Astrocyte (in vitro differentiated cells and primary cell): Measurements from ENCODE around the gene TPRG1. TPM values are rescaled to one million over a fixed set of nuclear protein-coding genes. Genes with fewer than 3 reads are reported as not detected.
A peak's percentile ranks its signal among the peaks of the same experiment; 100 is the strongest.

Source experiments
- DNase-seq: peaks from one replicate; pipeline ENCODE4 v3.0.0-alpha.2; 2010; ENCODE audit warnings: low read depth
- FAIRE-seq: peaks from 2 replicates; lab custom pipeline; 2011; peaks lifted over from hg19 to GRCh38; lab: Jason Lieb, UNC
- H2AFZ ChIP-seq: 2 replicates; pipeline ENCODE4 v1.6.0; 2012; ENCODE audit warnings: low read depth, low read length, inconsistent platforms
- H3K27ac ChIP-seq: 2 replicates; pipeline ENCODE4 v1.5.1; 2011; ENCODE audit warnings: low read depth, low read length, inconsistent platforms
- H3K27me3 ChIP-seq: 2 replicates; pipeline ENCODE4 v1.6.0; 2011; ENCODE audit warnings: low read length, inconsistent platforms; ENCODE audit not compliant: insufficient read depth
- H3K36me3 ChIP-seq: 2 replicates; pipeline ENCODE4 v1.5.1; 2011; ENCODE audit warnings: low read length, inconsistent platforms; ENCODE audit not compliant: insufficient read depth
- H3K4me1 ChIP-seq: 2 replicates; pipeline ENCODE4 v1.5.1; 2011; ENCODE audit warnings: low read length, inconsistent platforms; ENCODE audit not compliant: insufficient read depth
- H3K4me2 ChIP-seq: 2 replicates; pipeline ENCODE4 v1.6.0; 2012; ENCODE audit warnings: low read length, inconsistent platforms
- H3K4me3 ChIP-seq: 2 replicates; pipeline ENCODE4 v1.5.1; 2011; ENCODE audit warnings: low read depth, mild to moderate bottlenecking, low read length, inconsistent platforms; ENCODE audit not compliant: insufficient read depth
- H3K79me2 ChIP-seq: 2 replicates; pipeline ENCODE4 v1.6.0; 2012; ENCODE audit warnings: mild to moderate bottlenecking, low read length, inconsistent platforms; ENCODE audit not compliant: insufficient read depth
- H3K9ac ChIP-seq: 2 replicates; pipeline ENCODE4 v1.6.0; 2012; ENCODE audit warnings: mild to moderate bottlenecking, low read length, inconsistent platforms
- H3K9me3 ChIP-seq: 2 replicates; pipeline ENCODE4 v1.5.1; 2012; ENCODE audit warnings: low read depth, mild to moderate bottlenecking, low read length, inconsistent platforms; ENCODE audit not compliant: insufficient read depth
- H4K20me1 ChIP-seq: 2 replicates; pipeline ENCODE4 v1.6.0; 2012; ENCODE audit warnings: low read length, inconsistent platforms; ENCODE audit not compliant: insufficient read depth
- H3K27ac Mint-ChIP-seq: one replicate; pipeline ENCODE4 v1.8.0; 2021; ENCODE audit warnings: mild to moderate bottlenecking, mixed read lengths; ENCODE audit not compliant: unreplicated experiment
- H3K27me3 Mint-ChIP-seq: one replicate; pipeline ENCODE4 v1.8.0; 2021; ENCODE audit warnings: low read depth, mixed read lengths; ENCODE audit not compliant: unreplicated experiment
- H3K36me3 Mint-ChIP-seq: one replicate; pipeline ENCODE4 v1.8.0; 2021; ENCODE audit warnings: low read depth, mixed read lengths; ENCODE audit not compliant: unreplicated experiment
- H3K4me1 Mint-ChIP-seq: one replicate; pipeline ENCODE4 v1.8.0; 2021; ENCODE audit warnings: low read depth, mixed read lengths; ENCODE audit not compliant: unreplicated experiment
- H3K4me3 Mint-ChIP-seq: one replicate; pipeline ENCODE4 v1.8.0; 2021; ENCODE audit warnings: mild to moderate bottlenecking, moderate library complexity, mixed read lengths; ENCODE audit not compliant: unreplicated experiment
- H3K9me3 Mint-ChIP-seq: one replicate; pipeline ENCODE4 v1.8.0; 2021; ENCODE audit warnings: mild to moderate bottlenecking, mixed read lengths; ENCODE audit not compliant: unreplicated experiment
- EZH2 ChIP-seq: IDR thresholded peaks from 2 replicates; pipeline ENCODE4 v1.6.1; 2012; ENCODE audit warnings: mild to moderate bottlenecking, low read length, inconsistent platforms; ENCODE audit not compliant: insufficient read depth
- total RNA-seq: library from RNA; stranded (reverse); gene quantifications from 2 replicates; pipeline ENCODE4 v1.2.1, GENCODE V29; 2021
- TF ChIP-seq, protein P1 (sequence below): IDR thresholded peaks from 2 replicates; pipeline ENCODE4 v1.5.1; 2011; ENCODE audit warnings: low read depth, mild to moderate bottlenecking, inconsistent platforms, low read length, moderate library complexity; ENCODE audit not compliant: insufficient read depth

TPRG1 gene
- total RNA-seq, 1 donor from 2014 or later: 1.1 TPM

DNA sequence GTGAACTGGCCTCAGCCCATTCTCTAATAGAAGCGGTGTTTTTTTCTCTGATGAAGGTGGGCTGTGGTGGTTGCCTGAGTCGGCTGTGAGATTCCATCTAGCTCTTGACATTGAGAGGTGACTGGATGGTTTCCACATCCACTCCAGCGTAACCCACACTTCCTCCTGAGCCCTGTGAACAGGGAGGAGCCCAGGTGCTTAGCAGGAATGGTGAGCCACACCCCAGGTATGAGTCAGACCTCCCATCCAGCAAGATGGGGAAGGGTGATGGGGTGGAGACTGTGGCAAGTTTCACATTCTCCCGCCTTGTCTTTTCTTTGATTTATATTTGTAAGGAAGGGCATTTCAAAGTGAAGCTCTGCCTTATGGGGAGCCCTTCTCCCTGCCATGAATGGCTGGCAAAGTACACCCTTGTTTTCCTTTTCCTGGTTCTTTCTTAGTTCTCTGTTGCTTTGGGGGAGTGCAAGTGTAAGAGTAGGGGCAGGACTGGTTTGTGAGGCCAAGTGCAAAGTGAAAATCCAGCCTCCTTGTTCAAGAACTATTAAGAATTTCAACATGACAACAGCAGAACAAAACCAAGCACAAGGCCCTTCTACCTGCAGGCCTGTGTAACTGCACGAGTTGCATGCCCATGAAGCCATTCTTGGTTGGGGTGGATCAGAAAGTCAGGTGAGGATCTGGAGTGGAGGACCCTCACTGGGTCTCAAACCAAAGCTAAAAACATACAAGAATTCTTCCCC is 4.6 kb upstream of the TPRG1 start:
- TF ChIP-seq EZH2: no peak
- TF ChIP-seq, protein P1, sequence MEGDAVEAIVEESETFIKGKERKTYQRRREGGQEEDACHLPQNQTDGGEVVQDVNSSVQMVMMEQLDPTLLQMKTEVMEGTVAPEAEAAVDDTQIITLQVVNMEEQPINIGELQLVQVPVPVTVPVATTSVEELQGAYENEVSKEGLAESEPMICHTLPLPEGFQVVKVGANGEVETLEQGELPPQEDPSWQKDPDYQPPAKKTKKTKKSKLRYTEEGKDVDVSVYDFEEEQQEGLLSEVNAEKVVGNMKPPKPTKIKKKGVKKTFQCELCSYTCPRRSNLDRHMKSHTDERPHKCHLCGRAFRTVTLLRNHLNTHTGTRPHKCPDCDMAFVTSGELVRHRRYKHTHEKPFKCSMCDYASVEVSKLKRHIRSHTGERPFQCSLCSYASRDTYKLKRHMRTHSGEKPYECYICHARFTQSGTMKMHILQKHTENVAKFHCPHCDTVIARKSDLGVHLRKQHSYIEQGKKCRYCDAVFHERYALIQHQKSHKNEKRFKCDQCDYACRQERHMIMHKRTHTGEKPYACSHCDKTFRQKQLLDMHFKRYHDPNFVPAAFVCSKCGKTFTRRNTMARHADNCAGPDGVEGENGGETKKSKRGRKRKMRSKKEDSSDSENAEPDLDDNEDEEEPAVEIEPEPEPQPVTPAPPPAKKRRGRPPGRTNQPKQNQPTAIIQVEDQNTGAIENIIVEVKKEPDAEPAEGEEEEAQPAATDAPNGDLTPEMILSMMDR: no peak
- Histone ChIP-seq H3K27ac (no peak overlapping the region), H3K9me3 (no peaks in the 10 kb centered on the region), H3K27me3 (no peaks in the 10 kb centered on the region), H3K4me2 (no peak overlapping the region), H3K36me3 (no peaks in the 10 kb centered on the region), H2AFZ (no peak overlapping the region), H3K9ac (no peak overlapping the region), H3K79me2 (no peaks in the 10 kb centered on the region), H3K4me1 (peaks cover 4% of the 10 kb centered on the region), H4K20me1 (no peaks in the 10 kb centered on the region), H3K4me3 (no peak overlapping the region)
- no peak for FAIRE-seq
- Mint-ChIP-seq H3K27ac (no peak overlapping the region), H3K36me3 (no peaks in the 10 kb centered on the region), H3K4me3 (no peak overlapping the region), H3K27me3 (no peaks in the 10 kb centered on the region), H3K4me1 (no peaks in the 10 kb centered on the region), H3K9me3 (peaks cover 2% of the 10 kb centered on the region)
- DNase-seq: no peak

DNA sequence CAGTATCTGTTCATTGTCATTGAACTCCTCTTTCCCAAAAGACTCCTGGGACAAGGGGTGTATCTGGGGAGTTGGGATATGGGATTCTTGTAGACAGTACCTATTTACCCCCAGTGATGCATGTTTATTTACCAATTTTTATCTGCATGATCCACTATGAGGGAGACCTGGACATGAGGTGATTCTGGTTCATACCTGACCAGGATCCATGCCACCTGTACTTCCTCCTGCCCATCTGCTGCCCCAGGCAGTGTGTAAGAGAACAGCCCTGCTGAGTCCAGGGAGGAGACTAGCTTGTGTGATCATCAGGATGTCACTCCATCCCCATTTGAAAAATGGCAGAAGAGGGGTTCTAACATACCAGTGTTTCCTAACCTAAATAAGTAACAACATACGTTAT is 3.1 kb upstream of the TPRG1 start:
- no peaks in the 10 kb centered on the region for H3K36me3 ChIP-seq
- Mint-ChIP-seq H3K36me3 (no peaks in the 10 kb centered on the region), H3K9me3 (peaks cover 2% of the 10 kb centered on the region), H3K4me1 (no peaks in the 10 kb centered on the region), H3K4me3 (no peak overlapping the region), H3K27ac (no peak overlapping the region), H3K27me3 (no peaks in the 10 kb centered on the region)
- no peak overlapping the region for H3K27ac ChIP-seq
- FAIRE-seq (no peak), DNase-seq (no peak)
- H3K27me3 ChIP-seq: no peaks in the 10 kb centered on the region
- H3K4me2 ChIP-seq: no peak overlapping the region
- no peaks in the 10 kb centered on the region for H4K20me1 ChIP-seq
- no peaks in the 10 kb centered on the region for H3K9me3 ChIP-seq
- H3K79me2 ChIP-seq: no peaks in the 10 kb centered on the region
- H3K4me3 ChIP-seq: no peak overlapping the region
- no peak overlapping the region for H2AFZ ChIP-seq
- H3K4me1 ChIP-seq: peaks cover 4% of the 10 kb centered on the region
- TF ChIP-seq EZH2: no peak
- TF ChIP-seq, protein P1: no peak
- H3K9ac ChIP-seq: no peak overlapping the region

DNA sequence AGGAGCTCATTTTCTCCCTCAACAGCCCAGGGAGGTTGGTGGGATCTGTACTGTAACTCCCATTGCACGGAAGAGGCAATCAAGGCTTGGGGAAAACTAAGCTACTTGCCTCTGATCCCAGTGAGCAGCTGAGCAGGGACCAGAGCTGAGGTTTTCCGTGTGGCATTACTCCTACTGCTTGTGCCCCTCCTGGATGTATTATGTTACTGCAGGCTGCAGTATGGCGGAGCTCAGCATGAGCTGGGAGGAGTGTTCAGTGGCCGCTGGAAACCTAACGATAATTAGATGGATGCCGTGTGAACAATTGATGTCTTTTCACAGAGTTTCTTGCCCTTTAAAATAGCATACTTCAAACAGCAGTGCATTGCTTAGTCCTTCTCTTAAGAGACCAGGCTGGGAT is 2.0 kb upstream of the TPRG1 start:
- H3K36me3 Mint-ChIP-seq: no peaks in the 10 kb centered on the region

More for the DNA sequence above, 2.0 kb upstream of the TPRG1 start:
- Histone ChIP-seq H3K9ac (no peak overlapping the region), H3K27ac (no peak overlapping the region), H3K4me2 (no peak overlapping the region), H2AFZ (no peak overlapping the region), H3K4me3 (no peak overlapping the region), H3K4me1 (peaks cover 4% of the 10 kb centered on the region), H3K79me2 (no peaks in the 10 kb centered on the region), H3K9me3 (no peaks in the 10 kb centered on the region), H3K27me3 (no peaks in the 10 kb centered on the region), H4K20me1 (no peaks in the 10 kb centered on the region), H3K36me3 (no peaks in the 10 kb centered on the region)
- Mint-ChIP-seq H3K27ac (no peak overlapping the region), H3K4me3 (no peak overlapping the region), H3K4me1 (no peaks in the 10 kb centered on the region), H3K27me3 (no peaks in the 10 kb centered on the region), H3K9me3 (peaks cover 2% of the 10 kb centered on the region)
- DNase-seq (no peak), FAIRE-seq (no peak)
- TF ChIP-seq, protein P1: peak; percentile 14
- TF ChIP-seq EZH2: no peak
